K562 (cell line): ENCODE data around the gene MYG1. TPM values are rescaled to one million over a fixed set of nuclear protein-coding genes. Genes with fewer than 3 reads are reported as not detected.
A peak's percentile ranks its signal among the peaks of the same experiment; 100 is the strongest.

Source experiments
- ATAC-seq: fragments of 200-7000 bp; cut with Tn5 transposase; 3 replicates; pipeline ENCODE4 v1.9.1; 2020; ENCODE audit warnings: moderate library complexity
- BruUV-seq: library from RNA; stranded (reverse); fragments of 400-500 nt; replicated peaks from 2 replicates; lab custom pipeline; 2021; lab: Mats Ljungman, UMichigan
- CTCF ChIA-PET: fragments of 300-600 bp; formaldehyde crosslinking; extraction: SDS; loops from one replicate; lab custom pipeline; 2021; ENCODE audit warnings: low intra/inter-chr PET ratio; lab: Yijun Ruan, JAX
- POLR2A ChIA-PET: fragments of 300-600, 350-650 bp; sonication (Branson Sonifier 250); formaldehyde crosslinking; extraction: SDS; loops from one replicate; lab custom pipeline; 2021; ENCODE audit warnings: antibody characterized with exemption, inconsistent platforms; lab: Yijun Ruan, JAX
- DNase-seq, 4 experiments: peaks; one replicate each; pipeline versions ENCODE4 v3.0.0 to v3.0.0-alpha.2; 2011 to 2018; ENCODE audit warnings: low spot score in 3 of 4, mixed read lengths in 3 of 4; ENCODE audit errors: extremely low read depth in 1 of 4
- FAIRE-seq: peaks from 2 replicates; lab custom pipeline; 2011; peaks lifted over from hg19 to GRCh38; lab: Jason Lieb, UNC
- H2AFZ ChIP-seq: 2 replicates; pipeline ENCODE4 v1.6.0; 2011; ENCODE audit warnings: low read depth, low read length, control low read depth, inconsistent platforms
- H3K27ac ChIP-seq: fragments of 200-600 bp; 3 replicates; pipeline ENCODE4 v1.8.0; 2011; ENCODE audit warnings: low read depth, mild to moderate bottlenecking, control low read depth, inconsistent platforms, low read length, moderate library complexity, mixed read lengths; ENCODE audit errors: extremely low read depth
- H3K27me3 ChIP-seq, 2 experiments: fragments of 300-600 bp in 1 of 2; 2 replicates in 1 of 2; 3 replicates in 1 of 2; pipeline versions ENCODE4 v1.6.0 to v1.8.0; 2011; ENCODE audit warnings: inconsistent platforms in 2 of 2, low read length in 2 of 2, mild to moderate bottlenecking in 1 of 2, mixed read lengths in 1 of 2, moderate library complexity in 1 of 2; ENCODE audit not compliant: control insufficient read depth in 2 of 2, insufficient read depth in 2 of 2
- H3K36me3 ChIP-seq: fragments of 300-600 bp; 3 replicates; pipeline ENCODE4 v1.8.0; 2011; ENCODE audit warnings: mild to moderate bottlenecking, low read length, inconsistent platforms; ENCODE audit not compliant: control insufficient read depth, insufficient read depth
- H3K4me1 ChIP-seq, 2 experiments: fragments of 200-600 bp in 1 of 2; replicated peaks in 1 of 2; 2 replicates in 1 of 2; 3 replicates in 1 of 2; pipeline versions ENCODE4 v1.5.1 to v1.8.0; 2011; ENCODE audit warnings: inconsistent platforms in 2 of 2, low read length in 2 of 2, mild to moderate bottlenecking in 1 of 2, mixed read lengths in 1 of 2, moderate library complexity in 1 of 2; ENCODE audit not compliant: control insufficient read depth in 2 of 2, insufficient read depth in 2 of 2
- H3K4me2 ChIP-seq: 2 replicates; pipeline ENCODE4 v1.6.1; 2011; ENCODE audit warnings: low read length, control low read depth, inconsistent platforms, mixed read lengths; ENCODE audit not compliant: insufficient read depth
- H3K4me3 ChIP-seq: fragments of 200-600 bp; sonication (generic), shearing (Covaris generic); 2 replicates; pipeline ENCODE4 v1.5.1; 2016; ENCODE audit warnings: control low read depth, inconsistent platforms
- H3K79me2 ChIP-seq: fragments of 200-600 bp; 3 replicates; pipeline ENCODE4 v1.8.0; 2011; ENCODE audit warnings: low read length, inconsistent platforms; ENCODE audit not compliant: control insufficient read depth, insufficient read depth
- H3K9ac ChIP-seq, 2 experiments: 2 replicates each; pipeline versions ENCODE4 v1.6.0 to v1.6.1; 2011; ENCODE audit warnings: low read depth in 2 of 2, low read length in 2 of 2, control low read depth in 1 of 2, inconsistent platforms in 1 of 2, mild to moderate bottlenecking in 1 of 2, mixed read lengths in 1 of 2; ENCODE audit not compliant: insufficient read depth in 1 of 2
- H3K9me1 ChIP-seq: one replicate; pipeline ENCODE4 v1.6.0; 2011; ENCODE audit warnings: inconsistent platforms, mild to moderate bottlenecking, low read length, moderate library complexity; ENCODE audit not compliant: control insufficient read depth, insufficient read depth
- H3K9me3 ChIP-seq: replicated peaks from 2 replicates; pipeline ENCODE4 v1.5.1; 2011; ENCODE audit warnings: low read depth, low read length, inconsistent platforms; ENCODE audit not compliant: control insufficient read depth, insufficient read depth
- H4K20me1 ChIP-seq: replicated peaks from 2 replicates; pipeline ENCODE4 v1.6.1; 2011; ENCODE audit warnings: low read length, inconsistent platforms, mixed read lengths; ENCODE audit not compliant: control insufficient read depth, insufficient read depth
- C11orf30 ChIP-seq: fragments of 450-650 bp; IDR thresholded peaks from 2 replicates; pipeline ENCODE4 v1.6.1; 2016; ENCODE audit warnings: low read depth, mild to moderate bottlenecking
- ETV1 ChIP-seq: fragments of 450-650 bp; conservative IDR thresholded peaks from 2 replicates; pipeline ENCODE4 v1.6.1; 2016; ENCODE audit warnings: missing genetic modification characterization, control low read depth, low read depth, missing compliant biosample characterization
- LEF1 ChIP-seq: fragments of 450-650 bp; IDR thresholded peaks from 2 replicates; pipeline ENCODE4 v1.6.1; 2016; ENCODE audit warnings: mild to moderate bottlenecking
- MAFG ChIP-seq: fragments of 450-650 bp; conservative IDR thresholded peaks from 2 replicates; pipeline ENCODE4 v1.6.1; 2016; ENCODE audit warnings: missing genetic modification characterization, missing compliant biosample characterization
- SMAD2 ChIP-seq: fragments of 150-350 bp; IDR thresholded peaks from 2 replicates; pipeline ENCODE4 v1.6.1; 2014; ENCODE audit warnings: low read depth, mild to moderate bottlenecking, low read length
- SMARCE1 ChIP-seq: fragments of 450-650 bp; IDR thresholded peaks from 2 replicates; pipeline ENCODE4 v1.7.1; 2016; ENCODE audit warnings: mild to moderate bottlenecking
- ZBTB8A ChIP-seq: fragments of 450-650 bp; IDR thresholded peaks from 2 replicates; pipeline ENCODE4 v1.6.1; 2018; ENCODE audit warnings: mild to moderate bottlenecking, moderate library complexity; ENCODE audit not compliant: partially characterized antibody
- ZNF175 ChIP-seq: fragments of 200-800 bp; sonication (Bioruptor generic); IDR thresholded peaks from 2 replicates; pipeline ENCODE4 v1.6.1; 2016; ENCODE audit warnings: low read depth, mild to moderate bottlenecking, missing genetic modification characterization, missing compliant biosample characterization
- ZNF316 ChIP-seq: fragments of 450-650 bp; IDR thresholded peaks from 2 replicates; pipeline ENCODE4 v1.6.1; 2016
- ZNF507 ChIP-seq: conservative IDR thresholded peaks from 2 replicates; pipeline ENCODE4 v1.6.1; 2017; ENCODE audit warnings: missing genetic modification characterization, missing compliant biosample characterization
- WGBS: fragments of 100-300 bp; shearing (Covaris generic); methylation state at CpG from one replicate; pipeline ENCODE4 v1.1.6; 2016; ENCODE audit warnings: low coverage, mixed read lengths; ENCODE audit not compliant: insufficient coverage; ENCODE audit errors: missing lambda C conversion rate; 5-methylcytosine and 5-hydroxymethylcytosine counted together
- in situ Hi-C: fragments of 300-500 bp; cut with MboI; formaldehyde crosslinking; loops from 4 replicates; pipeline ENCODE4 v1.15.0; 2018; ENCODE audit warnings: inconsistent platforms, mixed read lengths
- intact Hi-C: fragments of 100-400 bp; cut with micrococcal nuclease; formaldehyde crosslinking; loops from 2 replicates; pipeline ENCODE4 v1.14.2; 2022
- polyA plus RNA-seq, 8 experiments: library from polyadenylated mRNA; depleted of rRNA in 4 of 8; stranded (reverse) in 5 of 8; unstranded in 3 of 8; fragments of >200 nt; fragmentation: Nextera tagmentation in 2 of 8; fragmentation: Illumina TruSeq in 1 of 8; extraction: Ambion mirVana in 2 of 8; extraction: Trizol in 1 of 8; gene quantifications; 2 replicates each; pipeline versions ENCODE4 v1.2.1 to v1.2.3, GENCODE V29; 2011 to 2014; ENCODE audit warnings: inconsistent platforms in 1 of 8, missing spikeins in 1 of 8
- total RNA-seq, 7 experiments: library from RNA; depleted of rRNA in 6 of 7; stranded (reverse); fragments of >200 nt in 6 of 7; fragmentation: Illumina TruSeq in 2 of 7; extraction: Trizol in 2 of 7; gene quantifications; 2 replicates each; pipeline versions ENCODE4 v1.2.1 to v1.2.3, GENCODE V29; 2011 to 2021; ENCODE audit warnings: low replicate concordance in 1 of 7
- TF ChIP-seq, protein P1 (sequence below): fragments of 250-450 bp; sonication (Bioruptor Pico); IDR thresholded peaks from 2 replicates; pipeline ENCODE4 v1.4.0; 2020; ENCODE audit warnings: borderline replicate concordance
- TF ChIP-seq, protein P2 (sequence below): sonication (generic); formaldehyde crosslinking; IDR thresholded peaks from 2 replicates; pipeline ENCODE4 v1.5.0; 2020; ENCODE audit warnings: missing genetic modification reagents
- TF ChIP-seq, protein P3 (sequence below): sonication (generic); formaldehyde crosslinking; IDR thresholded peaks from 2 replicates; pipeline ENCODE4 v1.8.0; 2023; ENCODE audit warnings: missing genetic modification reagents, mild to moderate bottlenecking, borderline replicate concordance
- TF ChIP-seq, protein P4 (sequence below): fragments of 250-450 bp; sonication (Bioruptor Pico); IDR thresholded peaks from 2 replicates; pipeline ENCODE4 v1.8.0; 2021; ENCODE audit warnings: moderate library complexity, mild to moderate bottlenecking, inconsistent platforms

MYG1 gene
- total and polyA plus RNA-seq, 9 of the 15 experiments (the other 6 are each of a cell fraction or from before 2014, with no cell fraction given), result 0.45 to 5.6 (median 2.1) TPM

DNA sequence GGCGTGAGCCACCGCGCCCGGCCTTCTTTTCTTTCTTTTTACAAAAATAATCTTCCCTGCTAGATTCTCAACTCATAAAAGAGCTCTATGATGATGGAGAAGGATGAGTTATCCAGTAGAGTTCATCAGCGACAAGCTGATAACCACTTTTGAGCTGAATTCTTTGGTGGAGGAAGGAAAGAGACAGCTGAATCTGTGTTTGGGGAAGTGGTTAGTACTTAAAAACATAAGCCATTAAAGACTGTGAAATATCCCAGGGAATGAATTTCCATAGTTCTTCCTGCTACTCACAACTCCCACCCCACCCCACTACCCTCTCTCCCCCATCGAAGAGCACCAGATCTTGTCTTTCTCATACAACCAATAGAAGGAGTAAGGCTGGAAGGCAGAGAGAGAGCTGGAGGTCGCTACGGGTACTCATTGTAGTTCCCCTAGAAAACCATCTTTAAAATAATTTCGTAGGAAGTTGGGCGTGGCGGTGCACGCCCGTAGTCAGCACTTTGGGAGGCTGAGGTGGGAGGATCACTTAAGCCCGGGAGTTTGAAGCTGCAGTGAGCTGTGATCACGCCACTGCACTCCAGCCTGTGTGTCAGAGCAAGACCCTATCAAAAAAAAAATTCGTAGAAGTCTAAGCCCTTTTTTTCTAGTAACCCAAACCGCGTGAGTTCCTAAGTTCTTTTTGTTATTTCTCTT, 32.0 kb upstream of the MYG1 start:
- FAIRE-seq, result no peak
- Histone ChIP-seq H3K4me1 (peaks cover 24 to 43% of the 10 kb centered on the region in 2 experiments; a peak in 4 of 5 replicates), H3K9ac (peak overlapping the region; percentile 80 to 95), H3K79me2 (peaks cover 32% of the 10 kb centered on the region), H4K20me1 (no peaks in the 10 kb centered on the region), H3K9me3 (no peaks in the 10 kb centered on the region), H3K4me2 (peak overlapping the region; percentile 95), H3K27ac (peak overlapping the region; percentile 79), H3K4me3 (peak overlapping the region; percentile 64), H3K9me1 (no peaks in the 10 kb centered on the region), H3K27me3 (no peaks in the 10 kb centered on the region), H3K36me3 (peaks cover 33% of the 10 kb centered on the region; the same call in 2 of the 3 replicates), H2AFZ (peak overlapping the region; percentile 98)
- ChIA-PET POLR2A (interaction anchor here (0.6 to 3.8 kb wide), 22 partner anchors 9 to 1244 kb away, joined by 3 to 22 read pairs (median 4); partner anchors contain the start of genes CSAD and MYG1), CTCF (interaction anchor here (1.0 to 1.3 kb wide), 4 partner anchors 51 to 56 kb away, joined by 3 to 5 read pairs (median 4); no protein-coding TSS in a partner anchor)
- in situ Hi-C loops, result no loop called here
- no TSS peak for BruUV-seq
- intact Hi-C loops, result no loop called here
- peak; percentile 26 to 81 (median 33) for DNase-seq
- ATAC-seq, result peak; percentile 77
- WGBS, result 5% methylated on average over 14 of the region's 18 CpGs
- TF ChIP-seq SMAD2, result no peak
- peak; percentile 61; the same call in 1 of the 2 replicates for TF ChIP-seq ZNF316
- TF ChIP-seq, protein P1, sequence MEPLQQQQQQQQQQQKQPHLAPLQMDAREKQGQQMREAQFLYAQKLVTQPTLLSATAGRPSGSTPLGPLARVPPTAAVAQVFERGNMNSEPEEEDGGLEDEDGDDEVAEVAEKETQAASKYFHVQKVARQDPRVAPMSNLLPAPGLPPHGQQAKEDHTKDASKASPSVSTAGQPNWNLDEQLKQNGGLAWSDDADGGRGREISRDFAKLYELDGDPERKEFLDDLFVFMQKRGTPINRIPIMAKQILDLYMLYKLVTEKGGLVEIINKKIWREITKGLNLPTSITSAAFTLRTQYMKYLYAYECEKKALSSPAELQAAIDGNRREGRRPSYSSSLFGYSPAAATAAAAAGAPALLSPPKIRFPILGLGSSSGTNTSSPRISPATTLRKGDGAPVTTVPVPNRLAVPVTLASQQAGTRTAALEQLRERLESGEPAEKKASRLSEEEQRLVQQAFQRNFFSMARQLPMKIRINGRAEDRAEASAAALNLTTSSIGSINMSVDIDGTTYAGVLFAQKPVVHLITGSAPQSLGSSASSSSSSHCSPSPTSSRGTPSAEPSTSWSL (CRISPR knock-in tag), result no peak
- TF ChIP-seq LEF1, result peak; percentile 33
- TF ChIP-seq, protein P2, sequence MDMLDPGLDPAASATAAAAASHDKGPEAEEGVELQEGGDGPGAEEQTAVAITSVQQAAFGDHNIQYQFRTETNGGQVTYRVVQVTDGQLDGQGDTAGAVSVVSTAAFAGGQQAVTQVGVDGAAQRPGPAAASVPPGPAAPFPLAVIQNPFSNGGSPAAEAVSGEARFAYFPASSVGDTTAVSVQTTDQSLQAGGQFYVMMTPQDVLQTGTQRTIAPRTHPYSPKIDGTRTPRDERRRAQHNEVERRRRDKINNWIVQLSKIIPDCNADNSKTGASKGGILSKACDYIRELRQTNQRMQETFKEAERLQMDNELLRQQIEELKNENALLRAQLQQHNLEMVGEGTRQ, result no peak
- no peak for TF ChIP-seq ETV1
- TF ChIP-seq ZNF507 (tag), result no peak
- peak; percentile 53 for TF ChIP-seq C11orf30
- TF ChIP-seq, protein P3, sequence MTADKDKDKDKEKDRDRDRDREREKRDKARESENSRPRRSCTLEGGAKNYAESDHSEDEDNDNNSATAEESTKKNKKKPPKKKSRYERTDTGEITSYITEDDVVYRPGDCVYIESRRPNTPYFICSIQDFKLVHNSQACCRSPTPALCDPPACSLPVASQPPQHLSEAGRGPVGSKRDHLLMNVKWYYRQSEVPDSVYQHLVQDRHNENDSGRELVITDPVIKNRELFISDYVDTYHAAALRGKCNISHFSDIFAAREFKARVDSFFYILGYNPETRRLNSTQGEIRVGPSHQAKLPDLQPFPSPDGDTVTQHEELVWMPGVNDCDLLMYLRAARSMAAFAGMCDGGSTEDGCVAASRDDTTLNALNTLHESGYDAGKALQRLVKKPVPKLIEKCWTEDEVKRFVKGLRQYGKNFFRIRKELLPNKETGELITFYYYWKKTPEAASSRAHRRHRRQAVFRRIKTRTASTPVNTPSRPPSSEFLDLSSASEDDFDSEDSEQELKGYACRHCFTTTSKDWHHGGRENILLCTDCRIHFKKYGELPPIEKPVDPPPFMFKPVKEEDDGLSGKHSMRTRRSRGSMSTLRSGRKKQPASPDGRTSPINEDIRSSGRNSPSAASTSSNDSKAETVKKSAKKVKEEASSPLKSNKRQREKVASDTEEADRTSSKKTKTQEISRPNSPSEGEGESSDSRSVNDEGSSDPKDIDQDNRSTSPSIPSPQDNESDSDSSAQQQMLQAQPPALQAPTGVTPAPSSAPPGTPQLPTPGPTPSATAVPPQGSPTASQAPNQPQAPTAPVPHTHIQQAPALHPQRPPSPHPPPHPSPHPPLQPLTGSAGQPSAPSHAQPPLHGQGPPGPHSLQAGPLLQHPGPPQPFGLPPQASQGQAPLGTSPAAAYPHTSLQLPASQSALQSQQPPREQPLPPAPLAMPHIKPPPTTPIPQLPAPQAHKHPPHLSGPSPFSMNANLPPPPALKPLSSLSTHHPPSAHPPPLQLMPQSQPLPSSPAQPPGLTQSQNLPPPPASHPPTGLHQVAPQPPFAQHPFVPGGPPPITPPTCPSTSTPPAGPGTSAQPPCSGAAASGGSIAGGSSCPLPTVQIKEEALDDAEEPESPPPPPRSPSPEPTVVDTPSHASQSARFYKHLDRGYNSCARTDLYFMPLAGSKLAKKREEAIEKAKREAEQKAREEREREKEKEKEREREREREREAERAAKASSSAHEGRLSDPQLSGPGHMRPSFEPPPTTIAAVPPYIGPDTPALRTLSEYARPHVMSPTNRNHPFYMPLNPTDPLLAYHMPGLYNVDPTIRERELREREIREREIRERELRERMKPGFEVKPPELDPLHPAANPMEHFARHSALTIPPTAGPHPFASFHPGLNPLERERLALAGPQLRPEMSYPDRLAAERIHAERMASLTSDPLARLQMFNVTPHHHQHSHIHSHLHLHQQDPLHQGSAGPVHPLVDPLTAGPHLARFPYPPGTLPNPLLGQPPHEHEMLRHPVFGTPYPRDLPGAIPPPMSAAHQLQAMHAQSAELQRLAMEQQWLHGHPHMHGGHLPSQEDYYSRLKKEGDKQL (CRISPR knock-in tag), result no peak
- 0 out of 2 replicates have a peak, but pooled peaks have one; percentile 38 for TF ChIP-seq ZNF175 (CRISPR knock-in tag)
- TF ChIP-seq, protein P4, sequence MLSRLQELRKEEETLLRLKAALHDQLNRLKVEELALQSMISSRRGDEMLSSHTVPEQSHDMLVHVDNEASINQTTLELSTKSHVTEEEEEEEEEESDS (CRISPR knock-in tag), result no peak
- TF ChIP-seq MAFG (tag), result 0 out of 2 replicates have a peak, but pooled peaks have one; percentile 15
- no peak for TF ChIP-seq SMARCE1
- TF ChIP-seq ZBTB8A, result no peak
